Activated CD4-positive, alpha-beta T cell treated with anti-CD3 and anti-CD28 coated beads, Interleukin-2, Interleukin-6, amounts not matched to agents 100 ng/mL and 50 ng/mL, durations not matched to agents 16 hours and 8 hours (primary cell): ENCODE results near the gene PHF13.

Experiments used
- DNase-seq: peaks from one replicate; pipeline ENCODE4 v3.0.0-alpha.2; 2020

The PHF13 gene

GRCh38 chr1:6613361-6614018 is at the start of gene PHF13:
Gene PHF13 (plus strand): TSS chr1:6613731. CDS start chr1:6614067, 336 bp downstream.
- DNase-seq, result peak; percentile 100

GRCh38 chr1:6569033-6569432 is 44.5 kb upstream of the PHF13 start:
- DNase-seq, result no peak

DNA sequence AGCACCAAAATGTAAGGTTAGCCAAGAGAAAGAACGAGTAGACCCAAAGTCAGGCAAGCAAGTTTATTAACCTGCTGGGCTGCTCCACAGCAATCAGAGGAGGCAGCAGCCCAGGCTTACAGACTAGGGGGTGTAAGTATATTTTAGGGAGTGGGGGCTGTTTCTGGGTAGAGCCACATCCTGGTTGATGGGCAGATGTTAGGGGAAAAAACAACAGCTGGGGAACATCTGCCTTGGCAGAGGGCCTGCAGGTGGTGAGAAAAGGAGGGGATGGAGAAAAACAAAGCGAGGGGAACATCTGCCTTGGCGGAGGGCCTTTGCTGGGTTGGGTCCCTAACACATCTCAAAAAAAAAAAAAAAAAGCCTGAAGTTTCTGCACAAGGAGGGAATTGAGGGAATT is 43.4 kb upstream of the PHF13 start:
- no peak for DNase-seq

DNA sequence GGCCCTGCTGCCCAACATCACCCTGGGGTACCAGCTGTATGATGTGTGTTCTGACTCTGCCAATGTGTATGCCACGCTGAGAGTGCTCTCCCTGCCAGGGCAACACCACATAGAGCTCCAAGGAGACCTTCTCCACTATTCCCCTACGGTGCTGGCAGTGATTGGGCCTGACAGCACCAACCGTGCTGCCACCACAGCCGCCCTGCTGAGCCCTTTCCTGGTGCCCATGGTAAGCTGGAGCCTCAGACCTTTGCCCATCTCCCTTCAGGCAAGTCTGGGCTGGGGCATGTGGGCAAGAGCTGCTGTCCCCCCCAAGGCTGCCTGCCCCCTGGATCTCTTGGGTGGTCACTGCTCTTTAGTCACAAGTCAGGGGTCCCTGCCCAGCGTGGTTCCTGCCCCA is 42.5 kb upstream of the PHF13 start:
- DNase-seq, result no peak

GRCh38 chr1:6572653-6573383 is 40.7 kb upstream of the PHF13 start:
- no peak for DNase-seq

DNA sequence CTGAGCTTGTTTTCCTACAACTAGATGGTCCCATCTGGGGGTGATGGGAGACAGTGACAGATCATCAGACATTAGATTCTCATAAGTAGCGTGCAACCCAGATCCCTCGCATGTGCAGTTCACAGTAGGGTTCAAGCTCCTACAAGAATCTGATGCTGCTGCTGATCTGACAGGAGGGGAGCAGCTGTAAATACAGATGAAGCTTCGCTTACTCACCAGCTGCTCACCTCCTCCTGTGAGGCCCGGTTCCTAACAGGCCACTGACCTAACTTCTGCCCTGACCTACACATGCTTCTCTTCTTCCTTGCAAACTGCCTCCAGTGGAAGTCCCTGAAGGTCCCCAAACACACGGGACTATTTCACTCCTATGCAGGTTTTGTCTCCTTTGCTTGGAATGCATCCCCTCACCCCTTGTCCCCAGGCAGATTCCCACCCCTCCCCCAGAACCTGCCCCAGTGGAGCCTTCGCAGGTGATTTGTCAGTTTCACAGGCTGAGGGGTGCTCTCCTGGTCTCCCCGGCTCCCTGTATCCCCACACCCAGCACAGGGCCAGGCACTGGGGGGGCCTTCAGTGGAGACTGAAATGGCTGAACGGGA is 39.4 kb upstream of the PHF13 start:
- no peak for DNase-seq

DNA sequence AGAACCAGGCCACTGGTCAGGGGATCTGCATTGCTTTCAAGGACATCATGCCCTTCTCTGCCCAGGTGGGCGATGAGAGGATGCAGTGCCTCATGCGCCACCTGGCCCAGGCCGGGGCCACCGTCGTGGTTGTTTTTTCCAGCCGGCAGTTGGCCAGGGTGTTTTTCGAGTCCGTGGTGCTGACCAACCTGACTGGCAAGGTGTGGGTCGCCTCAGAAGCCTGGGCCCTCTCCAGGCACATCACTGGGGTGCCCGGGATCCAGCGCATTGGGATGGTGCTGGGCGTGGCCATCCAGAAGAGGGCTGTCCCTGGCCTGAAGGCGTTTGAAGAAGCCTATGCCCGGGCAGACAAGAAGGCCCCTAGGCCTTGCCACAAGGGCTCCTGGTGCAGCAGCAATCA is 38.7 kb upstream of the PHF13 start:
- no peak for DNase-seq

DNA sequence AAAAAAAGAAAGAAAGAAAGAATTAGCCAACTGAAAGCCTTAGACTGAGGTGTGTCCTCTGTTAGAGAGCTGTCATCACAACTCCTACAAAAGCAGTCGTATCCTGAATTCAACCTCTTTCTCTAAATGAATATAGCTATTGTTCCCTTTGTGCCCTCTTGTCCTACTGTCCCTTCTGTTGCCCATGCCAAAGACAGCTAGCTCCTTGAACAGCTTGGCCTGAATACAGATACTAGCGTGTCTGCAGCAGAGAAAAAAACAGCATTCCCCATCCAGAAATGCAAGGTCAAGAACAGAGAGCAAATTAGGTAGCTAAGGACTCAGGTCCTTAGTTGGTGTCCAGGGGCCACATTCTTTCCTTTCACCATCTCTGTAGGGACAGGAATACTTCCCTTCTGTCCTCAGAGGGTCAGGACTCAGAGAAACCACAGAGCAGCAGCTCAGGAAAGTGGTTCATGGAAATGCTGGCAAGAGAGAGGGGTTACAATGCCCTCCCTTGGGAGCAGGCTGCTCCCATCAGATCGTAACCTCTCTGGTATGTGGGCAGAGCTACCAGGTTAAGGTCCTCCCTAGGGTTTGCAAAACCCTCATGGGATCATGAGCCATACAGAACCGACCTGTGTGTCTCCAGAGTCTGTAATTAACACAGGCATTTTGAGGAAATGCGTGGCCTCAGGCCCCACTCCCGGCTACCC is 35.6 kb upstream of the PHF13 start:
- DNase-seq, result no peak

GRCh38 chr1:6578624-6579373 is 34.7 kb upstream of the PHF13 start:
- DNase-seq, result no peak

- DNase-seq, result peak; percentile 99
Measured at GRCh38 chr1:6579374-6580118, 34.0 kb upstream of the PHF13 start, which contains the start of gene ZBTB48. Gene ZBTB48 (plus strand): TSS chr1:6579994. CDS start chr1:6580610, 616 bp downstream.

GRCh38 chr1:6580119-6580592 is 33.4 kb upstream of the PHF13 start:
- no peak for DNase-seq

DNA sequence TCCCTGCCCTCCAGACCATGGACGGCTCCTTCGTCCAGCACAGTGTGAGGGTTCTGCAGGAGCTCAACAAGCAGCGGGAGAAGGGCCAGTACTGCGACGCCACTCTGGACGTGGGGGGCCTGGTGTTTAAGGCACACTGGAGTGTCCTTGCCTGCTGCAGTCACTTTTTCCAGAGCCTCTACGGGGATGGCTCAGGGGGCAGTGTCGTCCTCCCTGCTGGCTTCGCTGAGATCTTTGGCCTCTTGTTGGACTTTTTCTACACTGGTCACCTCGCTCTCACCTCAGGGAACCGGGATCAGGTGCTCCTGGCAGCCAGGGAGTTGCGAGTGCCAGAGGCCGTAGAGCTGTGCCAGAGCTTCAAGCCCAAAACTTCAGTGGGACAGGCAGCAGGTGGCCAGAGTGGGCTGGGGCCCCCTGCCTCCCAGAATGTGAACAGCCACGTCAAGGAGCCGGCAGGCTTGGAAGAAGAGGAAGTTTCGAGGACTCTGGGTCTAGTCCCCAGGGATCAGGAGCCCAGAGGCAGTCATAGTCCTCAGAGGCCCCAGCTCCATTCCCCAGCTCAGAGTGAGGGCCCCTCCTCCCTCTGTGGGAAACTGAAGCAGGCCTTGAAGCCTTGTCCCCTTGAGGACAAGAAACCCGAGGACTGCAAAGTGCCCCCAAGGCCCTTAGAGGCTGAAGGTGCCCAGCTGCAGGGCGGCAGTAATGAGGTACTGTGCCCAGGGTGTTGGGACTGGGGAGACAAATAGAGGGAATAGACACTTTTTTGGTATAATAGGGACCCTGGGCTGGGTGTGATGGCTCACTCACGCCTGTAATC is 32.7 kb upstream of the PHF13 start:
- DNase-seq, result no peak

DNA sequence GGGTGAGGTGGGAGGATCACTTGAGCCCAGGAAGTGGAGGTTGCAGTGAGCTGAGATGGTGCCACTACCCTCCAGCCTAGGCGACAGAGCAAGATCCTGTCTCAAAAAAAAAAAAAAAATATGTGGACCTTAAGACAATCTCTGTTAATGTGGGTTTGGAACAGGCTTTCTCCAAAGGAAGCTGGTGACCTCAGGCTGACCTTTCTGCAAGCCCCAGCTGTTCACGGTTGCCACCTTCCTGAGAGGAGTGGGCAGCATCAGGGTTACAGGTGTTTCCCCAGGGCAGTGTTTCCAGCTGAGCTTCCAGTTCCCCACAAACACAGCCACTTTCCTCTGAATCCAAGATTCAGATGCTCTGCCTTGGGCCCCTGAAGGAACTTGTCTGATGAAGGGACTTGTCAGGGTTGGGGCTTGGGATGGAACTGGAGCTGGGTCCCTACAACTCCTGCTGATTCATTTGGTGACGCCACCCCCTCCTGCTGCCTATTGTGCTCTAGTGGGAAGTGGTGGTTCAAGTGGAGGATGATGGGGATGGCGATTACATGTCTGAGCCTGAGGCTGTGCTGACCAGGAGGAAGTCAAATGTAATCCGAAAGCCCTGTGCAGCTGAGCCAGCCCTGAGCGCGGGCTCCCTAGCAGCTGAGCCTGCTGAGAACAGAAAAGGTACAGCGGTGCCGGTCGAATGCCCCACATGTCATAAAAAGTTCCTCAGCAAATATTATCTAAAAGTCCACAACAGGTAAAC is 31.8 kb upstream of the PHF13 start:
- DNase-seq, result no peak

- no peak for DNase-seq
Measured at GRCh38 chr1:6582370-6582769, 31.2 kb upstream of the PHF13 start.

DNA sequence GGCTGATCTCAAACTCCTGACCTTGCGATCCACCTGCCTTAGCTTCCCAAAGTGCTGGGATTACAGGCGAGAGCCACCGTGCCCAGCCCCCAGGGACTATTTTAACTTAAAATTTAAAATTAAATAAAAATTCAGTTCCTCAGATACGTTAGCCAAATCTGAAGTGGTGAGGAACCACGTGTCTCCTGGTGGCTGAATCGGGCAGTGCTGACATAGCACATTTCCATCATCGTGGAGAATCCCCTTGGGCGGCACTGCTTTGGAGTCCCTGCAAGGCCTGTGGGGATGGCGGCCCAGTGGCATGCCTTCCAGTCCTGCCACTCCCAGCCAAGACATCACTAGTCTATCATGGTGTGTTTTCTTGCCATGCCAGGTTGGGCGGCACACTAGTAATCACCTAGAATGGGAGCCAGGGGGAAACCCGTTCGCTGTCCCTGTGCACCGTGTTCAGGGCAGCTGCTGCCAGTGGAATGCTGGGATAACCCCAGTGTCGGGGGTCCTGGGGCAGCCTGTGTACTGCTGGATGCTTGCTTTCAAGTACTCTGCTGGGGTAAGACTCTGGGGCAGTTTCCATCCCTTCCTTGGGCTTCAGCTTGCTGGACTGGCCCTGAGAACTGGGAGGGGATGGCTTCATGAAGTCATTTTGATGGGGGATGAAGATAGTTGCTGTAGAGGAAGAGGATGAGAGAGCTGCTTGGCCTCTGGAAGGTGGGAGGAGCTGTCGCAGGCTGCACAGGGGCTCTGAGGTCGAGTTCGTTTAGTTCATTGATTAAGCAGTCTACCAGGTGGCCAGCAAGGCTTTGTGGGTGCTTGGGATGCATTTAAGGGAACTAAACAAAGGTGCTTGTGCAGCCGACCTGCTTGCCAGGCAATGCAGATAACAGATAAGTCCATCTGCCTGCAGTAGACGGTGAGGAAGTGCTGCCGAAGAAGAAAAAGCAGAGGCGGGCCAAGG is 29.1 kb upstream of the PHF13 start:
- no peak for DNase-seq

GRCh38 chr1:6585081-6585722 is 28.3 kb upstream of the PHF13 start:
- DNase-seq, result no peak

DNA sequence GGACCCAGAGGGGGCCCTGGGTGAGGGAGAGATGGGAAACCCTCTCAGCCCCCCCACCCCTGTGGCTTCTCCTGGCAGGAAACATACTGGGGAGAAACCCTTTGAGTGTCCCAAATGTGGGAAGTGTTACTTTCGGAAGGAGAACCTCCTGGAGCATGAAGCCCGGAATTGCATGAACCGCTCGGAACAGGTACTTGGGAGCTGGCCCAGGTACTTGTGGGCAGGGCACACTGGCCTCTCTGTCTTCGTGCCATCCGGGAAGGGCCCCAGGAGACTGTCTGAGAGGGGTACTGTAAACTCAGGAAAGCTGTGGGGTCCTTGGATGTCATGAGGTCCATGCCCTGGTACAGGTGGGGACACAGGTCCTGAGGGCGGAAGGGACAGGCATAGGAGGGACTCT is 27.7 kb upstream of the PHF13 start:
- DNase-seq, result no peak

DNA sequence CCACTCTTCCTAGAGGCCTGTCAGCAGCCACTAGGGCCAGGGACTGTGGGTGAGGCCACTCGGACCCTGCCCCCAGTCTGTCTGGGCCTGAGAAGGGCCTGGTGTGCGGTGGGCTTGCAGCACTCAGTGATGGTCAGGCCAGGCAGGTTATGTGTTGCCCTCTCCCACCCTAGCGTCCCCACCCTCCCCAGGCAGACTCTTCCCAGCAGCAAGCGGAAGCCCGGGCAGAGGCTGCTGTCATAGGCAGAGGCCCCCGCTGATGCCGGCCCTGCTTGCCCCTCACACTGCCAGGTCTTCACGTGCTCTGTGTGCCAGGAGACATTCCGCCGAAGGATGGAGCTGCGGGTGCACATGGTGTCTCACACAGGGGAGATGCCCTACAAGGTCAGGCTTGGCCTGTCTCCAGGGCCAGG is 27.1 kb upstream of the PHF13 start:
- DNase-seq, result no peak
